Stimulated activated memory B cell treated with anti-CD40 and anti-IgM and Interleukin-4, amounts not matched to agents 10 μg/mL and 1 μg/mL and 100 μg/mL, for 72 hours (primary cell): Measurements from ENCODE around the gene MYZAP.
A peak's percentile ranks its signal among the peaks of the same experiment; 100 is the strongest.

Experiments
- ATAC-seq: fragments of 150-1000 bp; cut with Tn5 transposase; 2 replicates; pipeline ENCODE4 v1.10.0; 2021
- H3K27ac Mint-ChIP-seq: one replicate; pipeline ENCODE4 v1.8.0; 2022; ENCODE audit warnings: mild to moderate bottlenecking, mixed read lengths
- H3K27me3 Mint-ChIP-seq: one replicate; pipeline ENCODE4 v1.8.0; 2022; ENCODE audit warnings: mixed read lengths
- H3K36me3 Mint-ChIP-seq: one replicate; pipeline ENCODE4 v1.8.0; 2022; ENCODE audit warnings: mixed read lengths
- H3K4me1 Mint-ChIP-seq: one replicate; pipeline ENCODE4 v1.8.0; 2022; ENCODE audit warnings: mixed read lengths
- H3K4me3 Mint-ChIP-seq: one replicate; pipeline ENCODE4 v1.8.0; 2022; ENCODE audit warnings: mild to moderate bottlenecking, moderate library complexity, mixed read lengths
- H3K9me3 Mint-ChIP-seq: one replicate; pipeline ENCODE4 v1.8.0; 2022; ENCODE audit warnings: mixed read lengths

MYZAP gene

DNA sequence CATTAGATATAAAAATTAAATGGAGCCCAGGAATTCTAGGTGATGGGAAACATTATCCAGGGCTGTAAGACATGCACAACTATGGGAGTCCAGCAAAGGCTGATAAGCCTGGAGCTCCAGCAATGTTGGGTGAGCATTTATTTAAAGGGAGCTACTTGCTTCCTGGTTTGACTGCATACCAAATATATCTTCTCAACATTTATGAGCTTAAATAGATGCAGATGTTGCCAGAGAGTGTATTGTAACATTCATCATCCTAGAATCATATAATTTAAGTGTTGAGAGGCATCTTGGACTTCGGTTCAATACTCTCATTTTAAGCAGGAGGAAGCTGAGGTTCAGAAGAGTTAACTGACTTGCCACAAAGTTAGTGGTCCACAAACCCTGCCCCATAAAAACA, 102.6 kb downstream of the MYZAP start:
- Mint-ChIP-seq H3K27ac (no peak overlapping the region), H3K27me3 (peaks cover 27% of the 10 kb centered on the region), H3K36me3 (no peaks in the 10 kb centered on the region), H3K4me1 (no peaks in the 10 kb centered on the region), H3K9me3 (no peaks in the 10 kb centered on the region), H3K4me3 (no peak overlapping the region)
- no peak for ATAC-seq

DNA sequence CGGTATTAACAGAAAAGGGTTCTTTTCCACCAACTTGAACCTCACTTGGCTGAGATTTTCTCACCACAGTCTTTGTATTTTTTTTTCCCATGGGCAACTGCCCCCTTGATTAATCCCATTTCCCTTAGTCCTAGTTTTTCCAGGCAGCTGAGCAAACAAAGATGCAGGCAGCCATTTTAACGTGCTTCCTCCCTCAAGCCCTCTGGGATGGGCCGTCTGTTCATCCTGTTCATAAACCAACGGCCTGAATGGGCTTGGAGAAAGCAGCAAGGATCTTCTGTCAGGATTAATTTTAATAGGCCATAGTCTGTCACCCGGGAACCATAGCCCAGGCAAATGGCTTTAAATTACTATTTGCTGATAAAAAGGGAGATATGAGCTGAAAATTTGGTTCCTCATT, 104.4 kb downstream of the MYZAP start:
- no peaks in the 10 kb centered on the region for H3K9me3 Mint-ChIP-seq
- no peak overlapping the region for H3K27ac Mint-ChIP-seq
- H3K4me1 Mint-ChIP-seq: no peaks in the 10 kb centered on the region
- H3K4me3 Mint-ChIP-seq: no peak overlapping the region
- no peaks in the 10 kb centered on the region for H3K36me3 Mint-ChIP-seq
- ATAC-seq: no peak
- H3K27me3 Mint-ChIP-seq: peaks cover 43% of the 10 kb centered on the region

DNA sequence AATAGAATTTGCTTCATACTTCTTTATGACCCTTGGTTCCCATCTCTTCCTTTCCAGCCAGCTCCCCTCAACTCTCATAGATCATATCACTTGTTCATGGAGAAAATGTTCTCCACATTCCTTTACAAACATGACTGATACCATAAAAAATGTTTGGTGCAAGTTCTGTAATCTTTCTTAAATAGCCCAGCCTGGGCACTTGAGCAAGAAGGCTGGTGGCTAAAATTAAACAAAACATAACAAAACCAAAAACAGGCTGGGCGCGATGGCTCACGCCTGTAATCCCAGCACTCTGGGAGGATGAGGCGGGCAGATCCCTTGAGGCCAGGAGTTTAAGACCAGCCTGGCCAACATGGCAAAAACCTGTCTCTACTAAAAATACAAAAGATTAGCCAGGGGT, 105.9 kb downstream of the MYZAP start:
- Mint-ChIP-seq H3K9me3 (no peaks in the 10 kb centered on the region), H3K4me1 (no peaks in the 10 kb centered on the region), H3K27ac (no peak overlapping the region), H3K36me3 (no peaks in the 10 kb centered on the region), H3K4me3 (no peak overlapping the region), H3K27me3 (peaks cover 51% of the 10 kb centered on the region)
- ATAC-seq: no peak

DNA sequence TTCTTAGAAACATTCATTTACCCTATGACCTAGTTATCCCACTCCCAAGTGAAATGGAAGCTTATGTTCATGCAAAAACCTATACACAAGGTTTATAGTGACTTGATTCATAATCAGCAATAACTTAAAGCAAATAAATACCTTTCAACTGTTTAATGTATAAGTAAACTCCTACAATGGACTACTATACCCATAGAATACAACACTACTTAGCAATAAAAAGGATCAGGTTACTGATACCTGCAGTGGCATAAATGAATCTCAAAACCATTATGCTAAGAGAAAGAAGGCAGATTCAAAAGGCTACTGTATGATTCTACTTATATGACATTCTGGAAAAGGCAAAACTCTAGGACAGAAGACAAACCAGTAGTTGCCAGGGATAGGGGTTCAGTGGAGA, 106.5 kb downstream of the MYZAP start:
- H3K9me3 Mint-ChIP-seq: no peaks in the 10 kb centered on the region
- H3K27ac Mint-ChIP-seq: no peak overlapping the region
- H3K4me3 Mint-ChIP-seq: no peak overlapping the region
- H3K36me3 Mint-ChIP-seq: no peaks in the 10 kb centered on the region
- ATAC-seq: no peak
- no peaks in the 10 kb centered on the region for H3K4me1 Mint-ChIP-seq
- H3K27me3 Mint-ChIP-seq: peaks cover 51% of the 10 kb centered on the region

DNA sequence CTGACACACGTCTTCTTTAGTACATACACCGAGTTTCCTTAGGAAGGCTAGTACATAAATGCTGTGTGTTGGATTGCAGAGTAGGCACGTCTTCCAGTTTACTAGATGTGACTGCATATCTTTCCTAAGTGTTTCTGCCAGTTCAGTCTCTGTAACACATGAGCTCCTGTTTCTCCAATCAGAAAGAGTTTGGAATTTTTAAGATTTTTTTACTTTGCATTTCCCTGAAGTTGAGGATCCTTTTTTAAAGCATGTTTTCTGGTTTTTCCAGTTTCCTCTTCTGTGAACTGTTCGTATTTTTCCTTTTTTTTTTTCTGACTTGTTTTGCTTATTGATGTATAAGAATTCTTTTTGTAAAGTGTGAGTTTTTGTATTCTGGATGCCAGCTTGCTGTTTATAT, 107.3 kb downstream of the MYZAP start:
- ATAC-seq: no peak
- Mint-ChIP-seq H3K4me3 (no peak overlapping the region), H3K4me1 (no peaks in the 10 kb centered on the region), H3K27ac (no peak overlapping the region), H3K27me3 (peaks cover 51% of the 10 kb centered on the region), H3K36me3 (no peaks in the 10 kb centered on the region), H3K9me3 (no peaks in the 10 kb centered on the region)

DNA sequence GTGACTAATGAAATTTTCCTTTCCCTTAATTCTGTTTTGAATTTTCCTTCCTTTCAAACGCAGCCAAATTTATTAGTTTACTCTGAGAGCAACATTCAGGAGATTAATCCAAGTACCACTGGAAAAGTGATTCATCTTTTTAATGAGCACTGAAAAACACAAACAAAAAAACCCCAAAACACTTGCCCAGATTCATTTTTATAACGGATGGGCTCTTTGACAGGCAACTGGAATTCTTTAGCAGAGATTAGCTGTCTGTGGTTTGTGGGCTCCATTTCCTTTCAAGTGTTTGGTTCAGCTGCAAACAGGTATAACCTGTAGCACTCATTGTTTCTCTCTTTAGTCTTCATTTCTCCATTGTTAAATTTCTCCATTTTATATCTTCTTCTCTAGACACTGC, 111.7 kb downstream of the MYZAP start:
- Mint-ChIP-seq H3K9me3 (no peaks in the 10 kb centered on the region), H3K27me3 (peaks cover 32% of the 10 kb centered on the region), H3K36me3 (peaks cover 4% of the 10 kb centered on the region), H3K4me3 (no peak overlapping the region), H3K27ac (no peak overlapping the region), H3K4me1 (peaks cover 20% of the 10 kb centered on the region)
- no peak for ATAC-seq

DNA sequence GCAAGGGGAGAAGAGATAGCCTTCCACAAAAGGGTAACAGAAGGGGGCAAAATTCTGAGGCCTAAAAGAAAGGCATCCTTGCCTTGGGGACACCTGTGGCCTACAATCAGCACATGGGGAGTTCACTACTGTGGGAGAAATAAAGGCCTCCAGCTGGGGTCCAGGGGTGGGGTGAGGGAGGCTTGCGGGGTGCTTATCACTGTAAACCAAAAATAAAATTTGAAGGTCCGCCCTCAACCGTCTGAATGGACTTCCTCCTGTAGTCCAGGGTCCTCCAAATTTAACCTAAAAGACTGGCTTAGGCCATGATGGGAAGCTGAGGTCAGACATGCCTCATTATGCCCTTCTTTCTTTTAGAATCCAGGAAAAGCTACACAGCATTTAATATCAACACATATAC, 112.7 kb downstream of the MYZAP start:
- peaks cover 29% of the 10 kb centered on the region for H3K4me1 Mint-ChIP-seq
- H3K27me3 Mint-ChIP-seq: peaks cover 22% of the 10 kb centered on the region
- ATAC-seq: no peak
- H3K4me3 Mint-ChIP-seq: no peak overlapping the region
- no peaks in the 10 kb centered on the region for H3K9me3 Mint-ChIP-seq
- peaks cover 7% of the 10 kb centered on the region for H3K36me3 Mint-ChIP-seq
- H3K27ac Mint-ChIP-seq: no peak overlapping the region

DNA sequence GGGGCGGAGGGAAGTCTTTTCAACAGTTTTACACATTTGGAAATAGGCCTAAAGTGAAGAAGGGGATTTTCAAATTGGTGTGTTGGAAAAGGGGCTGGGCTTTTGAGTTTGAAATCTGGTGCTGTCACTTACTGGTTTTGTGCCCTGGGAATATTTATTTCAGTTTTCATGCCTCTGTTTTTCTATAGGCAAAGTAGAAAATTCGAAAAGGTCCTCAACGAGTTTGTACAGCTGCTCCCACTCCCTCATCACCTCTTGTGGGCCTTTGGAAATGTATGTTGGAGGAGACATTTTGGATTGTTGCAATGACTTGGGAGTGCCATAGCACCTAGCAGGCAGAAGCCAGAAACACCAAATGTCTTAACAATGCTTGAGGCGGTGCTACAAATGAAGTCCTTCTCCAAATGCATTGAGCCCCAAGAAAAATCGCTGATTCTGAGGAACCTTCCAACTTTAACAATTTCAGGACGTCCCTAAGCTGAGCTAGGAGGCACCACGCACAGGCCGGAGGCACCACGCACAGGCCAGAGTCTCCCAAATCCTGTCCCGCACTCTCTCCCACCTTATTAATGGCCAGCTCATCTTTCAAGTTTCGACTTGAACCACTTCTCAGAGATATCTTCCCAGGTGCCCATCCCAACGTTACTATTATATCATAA, 114.2 kb downstream of the MYZAP start:
- Mint-ChIP-seq H3K9me3 (no peaks in the 10 kb centered on the region), H3K36me3 (peaks cover 21% of the 10 kb centered on the region), H3K4me3 (peak overlapping the region; percentile 82), H3K27me3 (peaks cover 9% of the 10 kb centered on the region), H3K4me1 (peaks cover 42% of the 10 kb centered on the region), H3K27ac (peak overlapping the region; percentile 82)
- ATAC-seq: no peak

DNA sequence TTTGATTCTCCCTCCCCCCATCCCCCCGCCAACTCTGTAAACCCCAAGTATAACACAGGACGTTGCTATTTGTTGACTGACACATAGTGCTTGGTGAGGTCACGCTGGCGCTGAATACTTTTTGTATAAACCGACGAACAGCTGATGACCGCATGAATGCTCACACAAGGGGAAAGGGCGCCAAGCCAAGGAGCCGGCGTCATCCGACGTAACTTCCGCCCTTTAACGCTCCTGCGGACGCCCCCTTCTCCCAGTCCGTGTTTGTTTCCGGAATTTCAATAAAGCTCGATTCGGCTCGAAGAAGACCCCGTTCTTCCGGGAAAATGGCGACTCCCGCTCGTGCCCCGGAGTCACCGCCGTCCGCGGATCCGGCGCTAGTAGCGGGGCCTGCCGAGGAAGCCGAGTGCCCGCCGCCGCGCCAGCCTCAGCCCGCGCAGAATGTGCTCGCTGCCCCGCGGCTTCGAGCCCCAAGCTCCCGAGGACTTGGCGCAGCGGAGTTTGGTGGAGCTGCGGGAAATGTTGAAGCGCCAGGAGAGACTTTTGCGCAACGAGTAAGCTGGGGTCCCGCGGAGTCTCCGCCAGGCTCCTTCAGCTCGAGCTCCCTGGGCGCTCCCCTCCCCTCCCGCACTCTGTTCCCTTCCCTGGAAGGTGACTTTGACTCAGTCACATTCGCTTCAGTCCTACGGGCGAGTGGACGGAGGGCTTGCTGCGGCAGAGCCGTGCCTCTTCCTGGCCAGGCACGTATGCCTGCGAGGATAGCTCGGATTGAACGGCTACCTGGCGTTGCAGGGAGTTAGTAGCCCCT, 114.9 kb downstream of the MYZAP start, which contains the start of gene POLR2M:
TSS of gene POLR2M (plus strand) at position 310 of the 805 bp plus-strand sequence. CDS start at position 439, 129 bp downstream.
- peak; percentile 97 for ATAC-seq
- Mint-ChIP-seq H3K4me3 (peak within 1 kb of the TSS; percentile 82), H3K4me1 (peaks cover 49% of the 10 kb centered on the region), H3K36me3 (peaks cover 29% of the 10 kb centered on the region), H3K27me3 (peaks cover 9% of the 10 kb centered on the region), H3K27ac (peak within 1 kb of the TSS; percentile 82), H3K9me3 (no peaks in the 10 kb centered on the region)

DNA sequence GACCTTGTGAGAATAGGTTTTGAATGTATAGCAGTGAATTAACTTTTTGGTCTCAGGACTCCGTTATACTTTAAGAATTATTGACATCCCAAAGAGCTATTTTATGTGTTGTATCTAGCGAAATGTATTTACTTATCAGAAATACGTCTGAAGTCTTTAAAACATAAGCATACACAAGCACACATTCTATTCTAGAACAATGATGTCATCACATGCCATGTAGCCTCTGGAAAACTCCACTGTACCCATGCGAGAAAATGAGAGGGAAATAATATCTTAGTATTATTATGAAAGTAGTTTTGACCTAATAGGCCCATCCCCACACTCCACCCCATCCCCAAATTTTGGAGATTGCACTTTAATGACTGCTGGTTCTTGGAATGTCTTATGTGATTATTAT, 116.3 kb downstream of the MYZAP start:
- H3K27ac Mint-ChIP-seq: peak overlapping the region; percentile 82
- H3K4me3 Mint-ChIP-seq: no peak overlapping the region
- peaks cover 43% of the 10 kb centered on the region for H3K36me3 Mint-ChIP-seq
- H3K27me3 Mint-ChIP-seq: no peaks in the 10 kb centered on the region
- peaks cover 52% of the 10 kb centered on the region for H3K4me1 Mint-ChIP-seq
- ATAC-seq: no peak
- no peaks in the 10 kb centered on the region for H3K9me3 Mint-ChIP-seq

DNA sequence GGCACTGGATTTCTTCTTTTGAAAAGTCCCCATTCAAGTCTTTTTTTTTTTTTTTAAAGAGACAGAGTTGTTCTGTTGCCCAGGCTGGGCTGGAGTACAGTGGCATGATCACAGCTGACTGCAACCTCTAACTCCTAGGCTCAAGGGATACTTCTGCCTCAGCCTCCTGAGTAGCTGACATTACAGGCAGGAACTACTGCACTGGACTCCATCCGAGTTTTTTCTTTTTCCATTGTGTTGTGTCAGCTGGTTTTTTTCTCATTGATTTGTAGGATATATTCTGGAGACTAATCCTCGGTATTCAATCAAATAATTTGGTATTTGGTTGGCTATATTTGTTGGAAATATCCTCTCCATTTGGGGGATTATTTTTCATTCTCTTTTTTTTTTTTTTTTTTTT, 126.6 kb downstream of the MYZAP start:
- peaks cover 3% of the 10 kb centered on the region for H3K9me3 Mint-ChIP-seq
- peaks cover 71% of the 10 kb centered on the region for H3K36me3 Mint-ChIP-seq
- H3K27ac Mint-ChIP-seq: no peak overlapping the region
- ATAC-seq: no peak
- H3K4me1 Mint-ChIP-seq: no peaks in the 10 kb centered on the region
- no peaks in the 10 kb centered on the region for H3K27me3 Mint-ChIP-seq
- H3K4me3 Mint-ChIP-seq: no peak overlapping the region

DNA sequence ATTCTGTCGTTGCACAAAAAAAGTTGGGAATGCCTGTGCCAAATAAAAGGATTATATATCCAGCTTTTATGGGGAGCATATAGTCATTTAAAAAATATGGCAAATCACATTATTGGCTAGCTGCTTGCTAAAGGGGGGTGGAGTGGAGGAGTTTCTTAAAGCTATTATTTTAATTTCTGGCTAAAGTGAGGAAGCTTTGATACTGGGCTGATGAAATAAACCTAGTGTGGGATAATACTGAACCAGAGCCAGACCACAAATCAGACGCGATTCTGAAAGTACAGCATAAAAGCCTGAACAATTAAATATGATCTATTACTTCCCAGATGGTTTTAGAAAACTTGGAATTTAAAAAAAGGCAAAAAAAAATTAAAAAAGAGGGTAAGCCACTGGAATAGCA, 129.2 kb downstream of the MYZAP start:
- Mint-ChIP-seq H3K9me3 (peaks cover 8% of the 10 kb centered on the region), H3K27ac (no peak overlapping the region), H3K27me3 (no peaks in the 10 kb centered on the region), H3K36me3 (peaks cover 71% of the 10 kb centered on the region), H3K4me3 (no peak overlapping the region), H3K4me1 (no peaks in the 10 kb centered on the region)
- ATAC-seq: no peak

DNA sequence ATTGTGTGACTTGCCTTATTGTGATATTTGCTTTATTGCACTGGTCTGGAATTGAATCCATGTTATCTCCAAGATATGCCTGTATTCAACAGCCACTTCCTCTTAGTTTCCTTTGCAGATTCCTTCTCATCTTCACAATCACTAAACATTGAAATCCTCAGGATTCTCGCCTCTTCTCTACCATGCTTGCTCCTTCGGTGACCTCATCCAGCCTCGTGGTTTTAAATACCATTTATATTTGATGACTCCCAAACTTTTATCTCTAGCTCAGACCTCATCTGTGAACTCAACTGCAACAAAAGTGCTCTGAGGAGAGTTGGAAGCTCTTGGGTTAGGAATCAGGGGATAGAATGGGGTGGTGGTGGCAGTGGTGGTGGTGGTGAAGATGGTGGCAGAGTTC, 134.7 kb downstream of the MYZAP start:
- H3K9me3 Mint-ChIP-seq: peaks cover 5% of the 10 kb centered on the region
- H3K4me3 Mint-ChIP-seq: no peak overlapping the region
- H3K4me1 Mint-ChIP-seq: no peaks in the 10 kb centered on the region
- no peaks in the 10 kb centered on the region for H3K27me3 Mint-ChIP-seq
- ATAC-seq: no peak
- no peak overlapping the region for H3K27ac Mint-ChIP-seq
- H3K36me3 Mint-ChIP-seq: peaks cover 34% of the 10 kb centered on the region

DNA sequence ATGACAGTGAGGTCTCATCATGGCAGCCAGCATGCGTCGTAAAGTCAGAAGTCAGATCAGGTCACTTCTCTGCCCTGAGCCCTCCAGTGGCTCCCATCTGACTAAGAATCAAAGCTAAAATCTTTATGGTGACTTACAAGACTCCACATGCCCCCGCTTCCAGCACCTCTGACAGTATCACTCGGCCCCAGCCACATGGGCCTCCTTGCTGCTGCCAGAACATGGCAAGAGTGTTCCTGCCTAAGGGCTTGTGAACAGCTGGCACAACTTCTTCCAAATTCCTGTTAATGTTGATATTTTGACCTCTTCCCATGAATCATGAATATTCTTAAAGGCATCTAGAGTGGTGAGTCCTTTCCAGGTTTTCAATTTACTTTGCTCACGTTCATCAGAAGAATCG, 135.3 kb downstream of the MYZAP start:
- Mint-ChIP-seq H3K27ac (no peak overlapping the region), H3K4me3 (no peak overlapping the region), H3K9me3 (peaks cover 5% of the 10 kb centered on the region), H3K36me3 (peaks cover 34% of the 10 kb centered on the region), H3K4me1 (no peaks in the 10 kb centered on the region), H3K27me3 (no peaks in the 10 kb centered on the region)
- no peak for ATAC-seq

DNA sequence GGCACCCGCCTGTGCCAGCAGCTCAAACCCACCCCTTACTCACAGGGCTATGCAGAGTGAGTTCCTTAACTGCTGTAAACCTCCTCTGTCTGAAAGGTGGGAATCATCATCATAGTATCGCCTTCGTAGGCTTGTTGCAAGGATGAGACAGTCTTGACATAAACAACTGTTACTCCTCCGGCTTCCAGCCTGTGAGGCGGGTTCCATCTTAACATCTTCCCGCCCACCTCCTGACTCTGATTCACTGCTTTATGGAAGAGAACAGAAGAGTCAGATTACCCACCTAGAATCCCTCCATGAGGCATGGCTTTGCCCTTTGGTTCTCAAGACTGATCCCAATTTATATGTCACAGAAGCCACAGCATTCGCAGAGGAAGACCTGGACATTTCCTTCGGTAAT, 136.7 kb downstream of the MYZAP start:
- no peak overlapping the region for H3K27ac Mint-ChIP-seq
- no peak for ATAC-seq

DNA sequence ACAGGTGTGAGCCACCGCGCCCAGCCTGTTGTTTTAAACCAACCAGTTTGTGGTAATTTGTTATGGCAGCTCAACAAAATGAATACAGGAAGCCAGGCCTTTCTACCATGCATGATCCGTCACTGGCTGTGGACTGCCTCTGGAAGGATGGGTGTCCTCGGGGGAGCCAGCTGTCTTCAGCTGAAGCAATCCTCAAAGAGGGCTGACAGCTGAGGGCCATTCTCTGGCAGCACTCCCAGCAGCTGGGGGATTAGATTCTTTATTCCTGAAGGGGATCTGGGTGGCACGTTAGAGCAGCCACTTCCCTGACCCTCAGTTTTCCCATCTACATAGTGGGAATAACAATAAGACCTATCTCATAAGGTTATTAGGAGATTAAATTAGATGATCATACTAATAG, 139.2 kb downstream of the MYZAP start:
- no peaks in the 10 kb centered on the region for H3K27me3 Mint-ChIP-seq
- H3K4me1 Mint-ChIP-seq: no peaks in the 10 kb centered on the region
- no peak overlapping the region for H3K27ac Mint-ChIP-seq
- no peaks in the 10 kb centered on the region for H3K9me3 Mint-ChIP-seq
- peaks cover 5% of the 10 kb centered on the region for H3K36me3 Mint-ChIP-seq
- ATAC-seq: no peak
- H3K4me3 Mint-ChIP-seq: no peak overlapping the region

More for the DNA sequence above, 136.7 kb downstream of the MYZAP start:
- peaks cover 5% of the 10 kb centered on the region for H3K9me3 Mint-ChIP-seq
- no peak overlapping the region for H3K4me3 Mint-ChIP-seq
- no peaks in the 10 kb centered on the region for H3K27me3 Mint-ChIP-seq
- H3K4me1 Mint-ChIP-seq: no peaks in the 10 kb centered on the region
- H3K36me3 Mint-ChIP-seq: peaks cover 23% of the 10 kb centered on the region
